Pancreas (tissue), 10 donors: ENCODE measurements around the gene MAP3K4. TPM values are rescaled to one million over a fixed set of nuclear protein-coding genes. Genes with fewer than 3 reads are reported as not detected.

Experiments
- ATAC-seq, 4 donors: fragments of 200-7000 bp; cut with Tn5 transposase; one replicate each; pipeline versions ENCODE4 v1.8.0 to v1.9.1; 2020; ENCODE audit warnings: mild to moderate bottlenecking in 4 of 4, moderate library complexity in 4 of 4
- DNase-seq, 6 donors: peaks; one replicate each; pipeline ENCODE4 v3.0.0-alpha.2; 2020
- FAIRE-seq: peaks from 2 replicates; lab custom pipeline; 2012; peaks lifted over from hg19 to GRCh38; lab: Jason Lieb, UNC
- H3K27ac ChIP-seq, 4 donors: fragments of 200-600 bp; sonication (generic); 1 replicate in 3 of 4; 2 replicates in 1 of 4; pipeline versions ENCODE4 v1.5.0 to v1.8.0; 2020
- H3K27me3 ChIP-seq, 4 donors: fragments of 200-600 bp; one replicate each; pipeline ENCODE4 v1.8.0; 2021
- H3K36me3 ChIP-seq, 3 donors: fragments of 200-600 bp; sonication (generic) in 1 of 3; one replicate each; pipeline versions ENCODE4 v1.5.0 to v1.8.0; 2020 to 2021
- H3K4me1 ChIP-seq, 3 donors: fragments of 200-600 bp; one replicate each; pipeline ENCODE4 v1.8.0; 2021
- H3K4me3 ChIP-seq, 4 donors: fragments of 200-600 bp; sonication (generic) in 2 of 4; one replicate each; pipeline versions ENCODE4 v1.5.0 to v1.8.0; 2020 to 2021
- H3K9me3 ChIP-seq, 4 donors: fragments of 200-600 bp; one replicate each; pipeline ENCODE4 v1.8.0; 2021
- WGBS, 2 donors: extraction: QIAGEN DNeasy Blood & Tissue Kit; methylation state at CpG; one replicate each; pipeline ENCODE4 v1.1.7; 2013; 5-methylcytosine and 5-hydroxymethylcytosine counted together
- intact Hi-C, 3 donors: fragments of 100-400 bp; cut with DNase I; formaldehyde crosslinking; loops; one replicate each; pipeline versions ENCODE4 v1.11.1 to v1.14.2; 2022
- polyA plus RNA-seq, 2 donors: library from polyadenylated mRNA; stranded (reverse); fragments of 200-250 nt; gene quantifications; one replicate each; pipeline ENCODE4 v1.2.3, GENCODE V29; 2013
- total RNA-seq, 6 donors: library from RNA; stranded (reverse); fragmentation: NEBNext Ultra II Directional in 4 of 6; extraction: Animal tissue kit (Norgen Biotek cat#: 25700) in 4 of 6; gene quantifications; one replicate each; pipeline versions ENCODE4 v1.2.1 to v1.2.4, GENCODE V29; 2021 to 2023
- TF ChIP-seq, protein P1 (sequence below), 4 donors: fragments of 200-600 bp; sonication (generic) in 3 of 4; IDR thresholded peaks; one replicate each; pipeline versions ENCODE4 v1.5.0 to v1.8.0; 2021; ENCODE audit warnings: antibody characterized with exemption in 4 of 4
- donor health status: healthy with polysubstance abuse.
- donor health status: DM: no; HTN: no; CAD: no; lungs with moderate emphysema.
- donor health status: DM: no; HTN: no; CAD: no.
- donor health status: control.
- donor health status: control.
- donor health status: Bipolar disorder and iron deficiency.
- donor health status: DM: yes; HTN: yes; CAD: no.
- donor health status: DM: no; HTN: no; CAD: no.
- donor health status: DM: no; HTN: no; CAD: no.
- donor health status: DM: yes; HTN: yes; CAD: no.

MAP3K4 gene
- total and polyA plus RNA-seq, 8 donors, result 10.8 to 32.0 (median 25.3) TPM

DNA sequence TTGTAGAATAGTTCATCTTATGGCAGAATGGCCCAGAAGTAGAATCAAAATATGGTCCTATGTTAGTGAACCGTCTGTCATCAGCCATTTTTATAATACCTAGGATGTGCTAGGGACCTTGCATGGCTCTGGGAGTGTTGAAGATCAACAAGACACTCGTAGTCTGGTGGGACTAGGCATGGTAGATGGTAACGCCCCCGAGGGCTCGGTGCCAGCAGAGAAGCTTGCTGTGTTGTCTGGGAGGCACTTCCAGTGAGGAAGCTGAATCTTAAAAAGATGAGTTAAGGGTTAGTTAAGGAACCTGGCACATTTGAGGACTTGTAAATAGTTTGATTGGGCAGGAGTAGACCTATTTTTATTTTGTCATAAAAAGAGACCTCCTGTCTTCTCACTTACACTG lies 82.4 kb downstream of the MAP3K4 start:
- ATAC-seq (no peak), DNase-seq (no peak), FAIRE-seq (no peak)
- Histone ChIP-seq H3K4me1 (no peaks in the 10 kb centered on the region), H3K9me3 (no peaks in the 10 kb centered on the region), H3K27me3 (no peaks in the 10 kb centered on the region), H3K36me3 (peaks cover 0 to 25% (median 0%) of the 10 kb centered on the region in 3 donors), H3K4me3 (no peak overlapping the region), H3K27ac (no peak overlapping the region)
- intact Hi-C loops, result no loop called here
- WGBS, 2 donors, result 72 to 73% methylated on average over 5 of the region's 5 CpGs
- TF ChIP-seq, protein P1, sequence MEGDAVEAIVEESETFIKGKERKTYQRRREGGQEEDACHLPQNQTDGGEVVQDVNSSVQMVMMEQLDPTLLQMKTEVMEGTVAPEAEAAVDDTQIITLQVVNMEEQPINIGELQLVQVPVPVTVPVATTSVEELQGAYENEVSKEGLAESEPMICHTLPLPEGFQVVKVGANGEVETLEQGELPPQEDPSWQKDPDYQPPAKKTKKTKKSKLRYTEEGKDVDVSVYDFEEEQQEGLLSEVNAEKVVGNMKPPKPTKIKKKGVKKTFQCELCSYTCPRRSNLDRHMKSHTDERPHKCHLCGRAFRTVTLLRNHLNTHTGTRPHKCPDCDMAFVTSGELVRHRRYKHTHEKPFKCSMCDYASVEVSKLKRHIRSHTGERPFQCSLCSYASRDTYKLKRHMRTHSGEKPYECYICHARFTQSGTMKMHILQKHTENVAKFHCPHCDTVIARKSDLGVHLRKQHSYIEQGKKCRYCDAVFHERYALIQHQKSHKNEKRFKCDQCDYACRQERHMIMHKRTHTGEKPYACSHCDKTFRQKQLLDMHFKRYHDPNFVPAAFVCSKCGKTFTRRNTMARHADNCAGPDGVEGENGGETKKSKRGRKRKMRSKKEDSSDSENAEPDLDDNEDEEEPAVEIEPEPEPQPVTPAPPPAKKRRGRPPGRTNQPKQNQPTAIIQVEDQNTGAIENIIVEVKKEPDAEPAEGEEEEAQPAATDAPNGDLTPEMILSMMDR (IDR thresholded peaks at IDR 0.05), result no peak

DNA sequence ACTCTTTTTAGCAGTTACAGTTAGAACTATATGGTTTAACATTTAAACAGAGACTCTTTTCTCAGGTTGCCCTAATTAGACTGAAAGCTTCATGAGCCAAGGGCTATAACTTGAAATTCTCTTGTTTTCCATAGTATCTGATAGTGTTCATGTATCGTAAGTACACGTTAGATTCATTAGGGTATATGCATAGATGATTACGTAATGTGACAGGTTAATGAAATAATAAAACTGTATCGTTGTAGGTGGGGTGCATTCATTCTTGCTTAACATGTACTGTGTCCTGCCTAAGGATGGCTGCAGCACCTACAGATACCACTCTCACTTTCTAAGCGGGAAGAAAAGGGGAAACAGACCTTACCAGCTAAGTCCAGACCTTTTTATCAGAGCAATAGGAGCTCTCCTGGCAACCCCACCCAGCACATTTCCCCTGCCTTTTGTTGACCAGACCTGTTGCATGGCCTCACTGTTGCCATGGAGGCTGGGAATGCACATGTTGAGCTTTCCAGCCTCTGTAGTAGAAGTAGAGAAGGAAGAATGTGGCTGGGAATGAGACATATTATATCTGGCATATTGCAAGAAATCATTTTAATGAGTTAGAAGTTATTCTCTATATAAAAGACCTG lies 83.0 kb downstream of the MAP3K4 start:
- H3K27me3 ChIP-seq, result no peaks in the 10 kb centered on the region
- ATAC-seq (peak in 3 of 4 donors; percentile 33 to 77 (median 64)), FAIRE-seq (no peak), DNase-seq (no peak)
- H3K9me3 ChIP-seq, result no peaks in the 10 kb centered on the region
- intact Hi-C loops, result no loop called here
- peaks cover 0 to 25% (median 0%) of the 10 kb centered on the region in 3 donors for H3K36me3 ChIP-seq
- 88 to 89% methylated on average over 5 of the region's 5 CpGs for WGBS, 2 donors
- TF ChIP-seq, protein P1 (IDR thresholded peaks at IDR 0.05), result no peak
- H3K27ac ChIP-seq, result no peak overlapping the region
- no peak overlapping the region for H3K4me3 ChIP-seq
- no peaks in the 10 kb centered on the region for H3K4me1 ChIP-seq

DNA sequence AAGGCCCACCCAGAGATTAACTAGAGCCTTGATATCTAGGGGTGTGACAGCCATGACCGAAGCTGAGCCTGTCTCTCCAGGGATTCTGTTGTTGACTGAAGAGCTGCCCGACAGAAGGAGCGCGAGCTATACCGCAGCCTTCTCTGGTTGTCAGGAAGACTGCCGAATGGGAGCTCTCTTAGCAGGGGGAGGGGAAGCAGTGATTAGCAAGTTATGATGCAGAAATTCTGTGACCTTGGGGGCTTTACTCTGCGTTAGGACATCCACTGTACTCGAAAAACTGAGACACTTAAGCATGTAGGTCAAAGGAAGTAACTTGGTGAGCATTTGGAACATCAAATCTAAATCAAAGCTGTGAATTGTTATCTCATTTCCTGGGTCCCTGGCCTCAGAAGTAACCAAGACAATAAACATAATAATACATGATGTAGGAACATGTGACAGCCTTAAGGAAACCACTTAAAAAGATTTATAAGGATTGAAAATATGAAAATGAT lies 84.7 kb downstream of the MAP3K4 start:
- ATAC-seq, result peak in 1 of 4 donors; percentile 63
- no peak for DNase-seq
- 72 to 81% methylated on average over 8 of the region's 8 CpGs for WGBS, 2 donors
- no peak overlapping the region for H3K27ac ChIP-seq
- H3K27me3 ChIP-seq, result no peaks in the 10 kb centered on the region
- no peak overlapping the region for H3K4me3 ChIP-seq
- no peak for FAIRE-seq
- no peaks in the 10 kb centered on the region for H3K4me1 ChIP-seq
- TF ChIP-seq, protein P1 (IDR thresholded peaks at IDR 0.05), result no peak
- peaks cover 0 to 31% (median 4%) of the 10 kb centered on the region in 3 donors for H3K36me3 ChIP-seq
- intact Hi-C loops, result no loop called here
- H3K9me3 ChIP-seq, result no peaks in the 10 kb centered on the region

DNA sequence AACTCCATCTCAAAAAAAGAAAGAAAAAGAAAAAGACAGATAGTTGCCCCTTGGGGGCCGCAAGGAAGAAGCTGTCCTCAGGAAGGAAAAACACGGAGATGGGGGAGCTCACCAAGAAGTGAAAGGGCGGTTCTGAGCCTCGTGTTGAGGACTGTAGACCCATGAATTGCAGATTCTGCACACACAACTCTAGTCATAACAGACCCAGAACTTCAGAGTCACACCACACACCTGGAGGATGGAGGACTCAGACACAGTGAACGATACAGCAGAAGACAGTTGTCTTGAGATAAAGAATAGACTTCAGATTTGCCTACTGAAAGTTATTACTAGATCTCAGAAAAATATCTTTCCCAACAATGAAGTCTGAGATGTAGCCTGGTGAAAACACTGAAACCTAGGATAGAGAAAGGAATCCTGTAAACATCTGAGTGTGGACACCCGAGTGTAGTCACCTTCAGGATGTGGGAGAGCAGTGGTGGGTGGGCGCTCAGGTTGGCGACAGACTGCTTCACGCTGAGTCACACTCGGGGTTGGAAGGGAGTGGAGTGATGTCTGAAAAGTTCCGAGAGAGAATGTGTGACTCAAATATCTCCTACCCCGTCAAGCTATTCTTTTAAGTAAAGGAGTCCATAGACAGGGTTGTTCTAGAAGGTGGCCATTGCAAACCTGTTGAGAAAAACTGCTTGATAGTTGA lies 88.1 kb downstream of the MAP3K4 start:
- Histone ChIP-seq H3K36me3 (peaks cover 0 to 38% (median 9%) of the 10 kb centered on the region in 3 donors), H3K4me1 (no peaks in the 10 kb centered on the region), H3K4me3 (no peak overlapping the region), H3K27me3 (no peaks in the 10 kb centered on the region), H3K27ac (no peak overlapping the region), H3K9me3 (no peaks in the 10 kb centered on the region)
- FAIRE-seq (no peak), DNase-seq (no peak), ATAC-seq (no peak)
- 90 to 92% methylated on average over 12 of the region's 12 CpGs for WGBS, 2 donors
- intact Hi-C loops, result no loop called here
- TF ChIP-seq, protein P1 (IDR thresholded peaks at IDR 0.05), result no peak
